Gastrocnemius medialis (tissue), 4 donors: ENCODE measurements around the gene ACSL6. TPM values are rescaled to one million over a fixed set of nuclear protein-coding genes. Genes with fewer than 3 reads are reported as not detected.

Experiments
- ATAC-seq, 2 donors: fragments of 150-250 bp; one replicate each; pipeline ENCODE4 v1.9.1; 2016
- DNase-seq, 2 donors: peaks; one replicate each; pipeline ENCODE4 v3.0.0-alpha.2; 2019
- H3K27ac ChIP-seq, 4 donors: fragments of 200-600 bp; sonication (generic); 1 replicate in 1 of 4; 2 replicates in 3 of 4; pipeline ENCODE4 v1.5.1; 2016 to 2018; ENCODE audit warnings: mild to moderate bottlenecking in 2 of 4, moderate library complexity in 1 of 4
- H3K27me3 ChIP-seq, 3 donors: fragments of 200-600 bp; sonication (generic) in 2 of 3; 1 replicate in 1 of 3; 2 replicates in 2 of 3; pipeline versions ENCODE4 v1.5.1 to v1.6.0; 2016 to 2019; ENCODE audit warnings: mild to moderate bottlenecking in 1 of 3, moderate library complexity in 1 of 3
- H3K36me3 ChIP-seq, 2 donors: fragments of 200-600 bp; sonication (generic) in 1 of 2; one replicate each; pipeline ENCODE4 v1.5.1; 2017 to 2018
- H3K4me1 ChIP-seq, 2 donors: fragments of 200-600 bp; sonication (generic) in 1 of 2; one replicate each; pipeline ENCODE4 v1.5.1; 2016 to 2017; ENCODE audit warnings: mild to moderate bottlenecking in 2 of 2
- H3K4me3 ChIP-seq, 4 donors: fragments of 200-600 bp; sonication (generic) in 3 of 4; 1 replicate in 1 of 4; 2 replicates in 3 of 4; pipeline ENCODE4 v1.5.1; 2016 to 2019; ENCODE audit warnings: mild to moderate bottlenecking in 2 of 4
- H3K9me3 ChIP-seq, 3 donors: fragments of 200-600 bp; sonication (generic) in 2 of 3; 1 replicate in 1 of 3; 2 replicates in 2 of 3; pipeline ENCODE4 v1.5.1; 2016 to 2019
- CTCF ChIP-seq, 5 experiments: fragments of 450-650 bp in 3 of 5; fragments of 200-600 bp in 2 of 5; sonication (generic) in 2 of 5; IDR thresholded peaks in 4 of 5; conservative IDR thresholded peaks in 1 of 5; 1 replicate in 4 of 5; 2 replicates in 1 of 5; pipeline ENCODE4 v1.5.1; 2016 to 2019; ENCODE audit warnings: antibody characterized with exemption in 5 of 5, mild to moderate bottlenecking in 3 of 5, moderate library complexity in 3 of 5
- POLR2A ChIP-seq, 2 donors: fragments of 450-650 bp; IDR thresholded peaks; one replicate each; pipeline ENCODE4 v1.6.1; 2017; ENCODE audit warnings: antibody characterized with exemption in 2 of 2, mild to moderate bottlenecking in 2 of 2, moderate library complexity in 2 of 2
- in situ Hi-C, 4 donors: fragments of 200-750 bp; cut with MboI; loops; one replicate each; pipeline versions ENCODE4 v1.15.0 to v1.8.0; 2017; ENCODE audit warnings: low sequenced_read_pairs in 4 of 4
- intact Hi-C: fragments of 100-400 bp; cut with DNase I; formaldehyde crosslinking; loops from one replicate; pipeline ENCODE4 v1.15.1; 2023; ENCODE audit warnings: low total_unique reads
- total RNA-seq, 4 donors: library from RNA; depleted of rRNA; stranded (reverse); fragments of >200 nt; gene quantifications; one replicate each; pipeline versions ENCODE4 v1.1.0 to v1.2.3, GENCODE V29; 2016

ACSL6 gene
- total RNA-seq, 4 donors from 2014 or later, result 0.29 to 0.71 (median 0.36) TPM

- Histone ChIP-seq H3K27me3 (no peaks in the 10 kb centered on the region), H3K4me3 (no peak overlapping the region), H3K9me3 (no peaks in the 10 kb centered on the region), H3K4me1 (no peaks in the 10 kb centered on the region), H3K27ac (no peak overlapping the region), H3K36me3 (no peaks in the 10 kb centered on the region)
- DNase-seq (no peak), ATAC-seq (no peak)
- in situ Hi-C loops (no loop called here), intact Hi-C loops (no loop called here)
- TF ChIP-seq POLR2A (IDR thresholded peaks at IDR 0.05) (no peak), CTCF (IDR thresholded peaks at IDR 0.05 in 4 of 5, conservative IDR thresholded peaks at IDR 0.05 in 1 of 5) (no peak)
Measured at GRCh38 chr5:131968396-131968954, 43.0 kb downstream of the ACSL6 start.

GRCh38 chr5:131966551-131966950 lies 44.9 kb downstream of the ACSL6 start:
- DNase-seq, result no peak
- Histone ChIP-seq H3K4me1 (no peaks in the 10 kb centered on the region), H3K4me3 (no peak overlapping the region), H3K36me3 (no peaks in the 10 kb centered on the region), H3K27ac (no peak overlapping the region), H3K9me3 (no peaks in the 10 kb centered on the region), H3K27me3 (no peaks in the 10 kb centered on the region)
- in situ Hi-C loops, result no loop called here
- no peak for ATAC-seq
- TF ChIP-seq CTCF (IDR thresholded peaks at IDR 0.05 in 4 of 5, conservative IDR thresholded peaks at IDR 0.05 in 1 of 5) (no peak), POLR2A (IDR thresholded peaks at IDR 0.05) (no peak)
- intact Hi-C loops, result no loop called here

- intact Hi-C loops, result no loop called here
Measured at GRCh38 chr5:131965826-131966415, 45.5 kb downstream of the ACSL6 start.

GRCh38 chr5:131959906-131960305 lies 51.6 kb downstream of the ACSL6 start:
- no peaks in the 10 kb centered on the region for H3K27me3 ChIP-seq
- no peak for DNase-seq
- H3K4me1 ChIP-seq, result no peaks in the 10 kb centered on the region
- no peak for TF ChIP-seq POLR2A (IDR thresholded peaks at IDR 0.05)
- no peak for TF ChIP-seq CTCF (IDR thresholded peaks at IDR 0.05 in 4 of 5, conservative IDR thresholded peaks at IDR 0.05 in 1 of 5)
- no peak overlapping the region for H3K4me3 ChIP-seq
- H3K36me3 ChIP-seq, result no peaks in the 10 kb centered on the region
- no peaks in the 10 kb centered on the region for H3K9me3 ChIP-seq
- no peak for ATAC-seq
- intact Hi-C loops (no loop called here), in situ Hi-C loops (no loop called here)
- H3K27ac ChIP-seq, result no peak overlapping the region

More at GRCh38 chr5:131965826-131966415, 45.5 kb downstream of the ACSL6 start:
- Histone ChIP-seq H3K4me3 (no peak overlapping the region), H3K9me3 (no peaks in the 10 kb centered on the region), H3K27me3 (no peaks in the 10 kb centered on the region), H3K36me3 (no peaks in the 10 kb centered on the region), H3K4me1 (no peaks in the 10 kb centered on the region), H3K27ac (no peak overlapping the region)
- in situ Hi-C loops, result no loop called here
- no peak for ATAC-seq
- TF ChIP-seq POLR2A (IDR thresholded peaks at IDR 0.05) (no peak), CTCF (IDR thresholded peaks at IDR 0.05 in 4 of 5, conservative IDR thresholded peaks at IDR 0.05 in 1 of 5) (no peak)
- DNase-seq, result no peak

GRCh38 chr5:131959136-131959535 lies 52.3 kb downstream of the ACSL6 start:
- no peaks in the 10 kb centered on the region for H3K36me3 ChIP-seq
- H3K27me3 ChIP-seq, result no peaks in the 10 kb centered on the region
- ATAC-seq (no peak), DNase-seq (no peak)
- no peak overlapping the region for H3K4me3 ChIP-seq
- no peaks in the 10 kb centered on the region for H3K4me1 ChIP-seq
- intact Hi-C loops, result no loop called here
- H3K27ac ChIP-seq, result no peak overlapping the region
- in situ Hi-C loops, result no loop called here
- no peaks in the 10 kb centered on the region for H3K9me3 ChIP-seq
- TF ChIP-seq POLR2A (IDR thresholded peaks at IDR 0.05), result no peak
- TF ChIP-seq CTCF (IDR thresholded peaks at IDR 0.05 in 4 of 5, conservative IDR thresholded peaks at IDR 0.05 in 1 of 5), result no peak
